Transverse colon (tissue), 4 donors: ENCODE measurements around the gene EME2. TPM values are rescaled to one million over a fixed set of nuclear protein-coding genes. Genes with fewer than 3 reads are reported as not detected.

Experiments
- DNase-seq: peaks from one replicate; pipeline ENCODE4 v3.0.0-alpha.2; 2019
- H3K27ac ChIP-seq, 4 donors: fragments of 200-600 bp; sonication (generic); 2 replicates each; pipeline ENCODE4 v1.5.1; 2016 to 2018; ENCODE audit warnings: inconsistent platforms in 4 of 4
- H3K27me3 ChIP-seq: fragments of 200-600 bp; sonication (generic); 2 replicates; pipeline ENCODE4 v1.5.1; 2017; ENCODE audit warnings: inconsistent platforms
- H3K36me3 ChIP-seq, 4 donors: fragments of 200-600 bp; sonication (generic); 2 replicates each; pipeline ENCODE4 v1.5.1; 2017 to 2019; ENCODE audit warnings: inconsistent platforms in 4 of 4
- H3K4me1 ChIP-seq, 4 donors: fragments of 200-600 bp; sonication (generic); 2 replicates each; pipeline ENCODE4 v1.5.1; 2017 to 2020; ENCODE audit warnings: inconsistent platforms in 4 of 4
- H3K4me3 ChIP-seq, 4 donors: fragments of 200-600 bp; sonication (generic); 1 replicate in 1 of 4; 2 replicates in 3 of 4; pipeline versions ENCODE4 v1.5.1 to v1.6.1; 2017 to 2019; ENCODE audit warnings: inconsistent platforms in 4 of 4
- H3K9me3 ChIP-seq, 2 donors: fragments of 200-600 bp; sonication (generic); 2 replicates each; pipeline ENCODE4 v1.5.1; 2017 to 2019; ENCODE audit warnings: inconsistent platforms in 2 of 2
- CTCF ChIP-seq, 5 experiments: fragments of 200-600 bp in 3 of 5; fragments of 450-650 bp in 2 of 5; sonication (generic) in 3 of 5; IDR thresholded peaks; 1 replicate in 2 of 5; 2 replicates in 3 of 5; pipeline ENCODE4 v1.5.1; 2016 to 2017; ENCODE audit warnings: antibody characterized with exemption in 5 of 5, inconsistent platforms in 3 of 5, mild to moderate bottlenecking in 2 of 5, moderate library complexity in 1 of 5
- EP300 ChIP-seq: sonication (generic); formaldehyde crosslinking; IDR thresholded peaks from one replicate; pipeline ENCODE4 v1.6.1; 2017; ENCODE audit warnings: antibody characterized with exemption, low read depth
- POLR2A ChIP-seq: fragments of 450-650 bp; IDR thresholded peaks from one replicate; pipeline ENCODE4 v1.6.1; 2016; ENCODE audit warnings: antibody characterized with exemption, mild to moderate bottlenecking, moderate library complexity
- POLR2AphosphoS5 ChIP-seq, 3 donors: sonication (generic); formaldehyde crosslinking; IDR thresholded peaks; one replicate each; pipeline ENCODE4 v1.6.1; 2016; ENCODE audit warnings: antibody characterized with exemption in 3 of 3
- WGBS, 2 donors: methylation state at CpG; one replicate each; pipeline ENCODE4 v1.1.5; 2018; ENCODE audit warnings: low coverage in 1 of 2; 5-methylcytosine and 5-hydroxymethylcytosine counted together
- in situ Hi-C, 4 donors: fragments of 200-750 bp; cut with MboI; loops; one replicate each; pipeline versions ENCODE4 v1.15.0 to v1.15.1; 2017; ENCODE audit warnings: low sequenced_read_pairs in 3 of 4, low pct_ligation_motif_present in 1 of 4, low pct_unique_long_range_greater_than_20kb in 1 of 4
- intact Hi-C: fragments of 100-400 bp; cut with DNase I; formaldehyde crosslinking; loops from one replicate; pipeline ENCODE4 v1.15.1; 2023; ENCODE audit warnings: low total_unique reads
- total RNA-seq, 4 donors: library from RNA; depleted of rRNA; stranded (reverse); fragments of >200 nt; gene quantifications; one replicate each; pipeline ENCODE4 v1.1.0, GENCODE V29; 2016

EME2 gene
- total RNA-seq, 4 donors from 2014 or later = 23.6 to 173 (median 45.4) TPM

GRCh38 chr16:1773703-1774447 lies 1.3 kb downstream of the EME2 start:
- 10% methylated on average over 27 of the region's 45 CpGs; no CpG with 5 or more reads in 1 of the 2 donors for WGBS, 2 donors
- intact Hi-C loops = no loop called here

GRCh38 chr16:1774448-1774780 lies 1.8 kb downstream of the EME2 start:
- 69% methylated on average over 6 of the region's 7 CpGs; no CpG with 5 or more reads in 1 of the 2 donors for WGBS, 2 donors
- peaks cover 0 to 10% (median 5%) of the 10 kb centered on the region in 4 donors for H3K36me3 ChIP-seq
- H3K9me3 ChIP-seq = no peaks in the 10 kb centered on the region
- DNase-seq = no peak
- intact Hi-C loops (no loop called here), in situ Hi-C loops (no loop called here)
- H3K4me3 ChIP-seq = peak overlapping the region in 2 of 4 donors; percentile 91 to 94
- TF ChIP-seq CTCF (IDR thresholded peaks at IDR 0.05) = no peak
- TF ChIP-seq POLR2A = no peak
- no peak for TF ChIP-seq EP300
- TF ChIP-seq POLR2AphosphoS5 (IDR thresholded peaks at IDR 0.05) = no peak
- peak overlapping the region in 2 of 4 donors; percentile 95 to 97 for H3K27ac ChIP-seq
- H3K4me1 ChIP-seq = peaks cover 16 to 42% (median 32%) of the 10 kb centered on the region in 4 donors
- H3K27me3 ChIP-seq = no peaks in the 10 kb centered on the region

More at GRCh38 chr16:1773703-1774447, 1.3 kb downstream of the EME2 start:
- peak overlapping the region; percentile 95 to 97 (median 96) for H3K27ac ChIP-seq
- H3K9me3 ChIP-seq = no peaks in the 10 kb centered on the region
- DNase-seq = peak; percentile 50
- no peaks in the 10 kb centered on the region for H3K27me3 ChIP-seq
- in situ Hi-C loops = no loop called here
- no peak for TF ChIP-seq POLR2AphosphoS5 (IDR thresholded peaks at IDR 0.05)
- no peak for TF ChIP-seq CTCF (IDR thresholded peaks at IDR 0.05)
- TF ChIP-seq EP300 = no peak
- TF ChIP-seq POLR2A = no peak
- H3K4me3 ChIP-seq = peak overlapping the region; percentile 70 to 94 (median 86)
- peaks cover 16 to 42% (median 32%) of the 10 kb centered on the region in 4 donors for H3K4me1 ChIP-seq
- H3K36me3 ChIP-seq = peaks cover 0 to 10% (median 5%) of the 10 kb centered on the region in 4 donors

DNA sequence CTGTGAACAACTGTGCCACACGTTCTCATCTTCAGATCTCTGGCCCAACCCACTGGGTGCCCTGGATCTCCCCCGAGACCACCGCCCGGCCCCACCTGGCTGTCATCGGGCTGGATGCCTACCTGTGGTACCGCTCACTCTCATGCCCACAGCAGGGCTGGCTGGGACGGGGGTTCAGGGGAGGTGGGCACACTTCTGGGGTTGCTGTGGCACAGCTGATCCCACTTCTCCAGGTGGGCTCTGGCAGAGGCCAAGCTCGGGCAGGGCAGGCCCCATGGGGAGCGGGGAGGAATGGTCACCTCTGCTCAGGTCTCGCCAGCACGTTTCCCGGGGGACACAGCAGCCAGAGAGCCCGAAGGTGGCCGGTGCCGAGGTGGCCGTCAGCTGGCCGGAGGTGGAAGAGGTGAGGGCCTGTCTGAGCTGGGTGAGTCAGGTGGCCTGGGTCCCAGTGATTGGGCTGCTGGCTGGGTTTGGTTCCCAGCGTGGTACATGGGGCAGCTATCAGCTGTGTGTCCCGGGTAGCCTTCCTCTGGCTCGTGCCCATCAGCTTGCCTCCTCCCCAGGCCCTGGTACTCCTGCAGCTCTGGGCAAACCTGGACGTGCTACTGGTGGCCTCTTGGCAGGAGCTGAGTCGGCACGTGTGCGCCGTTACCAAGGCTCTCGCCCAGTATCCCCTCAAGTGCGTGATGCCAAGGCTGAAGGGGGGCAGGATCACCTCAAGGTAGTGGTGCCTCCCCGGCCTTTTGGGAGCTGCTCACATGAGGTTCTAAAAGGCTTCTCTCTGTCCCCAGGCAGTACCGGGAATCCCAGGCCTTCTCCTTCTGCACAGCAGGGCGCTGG lies 2.6 kb downstream of the EME2 start:
- TF ChIP-seq EP300 (no peak), POLR2A (no peak), POLR2AphosphoS5 (IDR thresholded peaks at IDR 0.05) (no peak), CTCF (IDR thresholded peaks at IDR 0.05) (no peak)
- Histone ChIP-seq H3K36me3 (peaks cover 0 to 10% (median 5%) of the 10 kb centered on the region in 4 donors), H3K9me3 (no peaks in the 10 kb centered on the region), H3K27me3 (no peaks in the 10 kb centered on the region), H3K4me3 (no peak overlapping the region), H3K4me1 (peaks cover 10 to 41% (median 24%) of the 10 kb centered on the region in 4 donors), H3K27ac (no peak overlapping the region)
- intact Hi-C loops (no loop called here), in situ Hi-C loops (no loop called here)
- peak; percentile 8 for DNase-seq
- 90% methylated on average over 22 of the region's 30 CpGs; no CpG with 5 or more reads in 1 of the 2 donors for WGBS, 2 donors
